ENCODE data around the gene KCNJ14. TPM values are rescaled to one million over a fixed set of nuclear protein-coding genes. Genes with fewer than 3 reads are reported as not detected.

The KCNJ14 gene
- total and polyA plus RNA-seq, 2 of the 8 experiments (the other 6 are each of a cell fraction or from before 2014, with no cell fraction given) = 0.45 to 0.89 TPM

DNA sequence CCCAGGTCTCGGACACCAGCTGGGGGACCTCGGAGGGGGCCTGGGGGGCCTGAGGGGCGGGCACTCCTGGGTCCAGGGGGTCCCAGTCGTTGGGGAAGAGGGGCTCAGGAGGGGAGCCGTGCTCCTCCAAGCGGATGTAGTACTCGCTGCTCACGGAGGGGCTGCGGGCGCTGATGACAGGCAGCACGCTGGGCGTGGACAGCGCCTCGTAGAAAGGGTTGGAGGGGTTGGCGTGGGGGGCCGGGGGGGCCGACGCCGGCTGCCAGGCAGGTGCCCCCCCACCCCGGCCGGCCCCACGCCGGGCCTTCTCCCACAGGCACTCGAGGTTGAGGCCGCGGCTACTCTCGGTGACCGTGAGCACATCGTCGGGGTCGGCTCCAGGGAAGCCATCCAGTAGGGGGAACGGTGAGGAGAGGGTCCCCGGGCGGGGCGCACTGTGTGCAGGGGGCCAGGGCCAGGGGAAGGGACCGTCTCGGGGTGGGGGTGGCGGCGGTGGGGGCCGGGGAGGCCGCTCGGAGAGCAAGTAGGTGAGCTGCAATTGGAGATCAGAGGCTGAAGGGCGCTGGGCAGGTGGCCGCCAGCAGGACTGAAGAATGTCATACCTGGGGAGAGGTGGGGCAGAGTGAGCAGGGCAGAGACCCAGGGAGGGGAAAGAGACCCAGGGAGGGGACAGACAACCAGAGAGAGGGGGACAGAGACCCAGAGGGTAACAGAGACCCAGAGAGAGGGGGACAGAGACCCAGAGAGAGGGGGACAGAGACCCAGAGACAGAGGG, 44.1 kb downstream of the KCNJ14 start:
- H2BK15ac ChIP-seq (ENCODE audit: low read length) = no peak overlapping the region
- WGBS, 2 experiments (ENCODE audit: extremely low coverage in 1 of 2, insufficient coverage in 1 of 2, insufficient read length in 1 of 2, insufficient replicate concordance in 2 of 2, low coverage in 1 of 2, low lambda C conversion rate in 2 of 2, missing lambda C conversion rate in 1 of 2) = no CpG with 5 or more reads among the region's 44 CpGs
- TF ChIP-seq MAFK (IDR thresholded peaks at IDR 0.05; ENCODE audit: low read depth, low read length) (no peak), RNF2 (IDR thresholded peaks at IDR 0.05; ENCODE audit: borderline replicate concordance, low read depth, low read length, missing control alignments, poor library complexity, severe bottlenecking) (no peak), CBX8 (IDR thresholded peaks at IDR 0.05; ENCODE audit: borderline replicate concordance, low read depth, low read length) (no peak), NRF1 (IDR thresholded peaks at IDR 0.05; ENCODE audit: low read depth, low read length) (no peak), RXRA (IDR thresholded peaks at IDR 0.05; ENCODE audit: insufficient read depth, low read depth, low read length) (no peak)
- TF ChIP-seq, protein P1, sequence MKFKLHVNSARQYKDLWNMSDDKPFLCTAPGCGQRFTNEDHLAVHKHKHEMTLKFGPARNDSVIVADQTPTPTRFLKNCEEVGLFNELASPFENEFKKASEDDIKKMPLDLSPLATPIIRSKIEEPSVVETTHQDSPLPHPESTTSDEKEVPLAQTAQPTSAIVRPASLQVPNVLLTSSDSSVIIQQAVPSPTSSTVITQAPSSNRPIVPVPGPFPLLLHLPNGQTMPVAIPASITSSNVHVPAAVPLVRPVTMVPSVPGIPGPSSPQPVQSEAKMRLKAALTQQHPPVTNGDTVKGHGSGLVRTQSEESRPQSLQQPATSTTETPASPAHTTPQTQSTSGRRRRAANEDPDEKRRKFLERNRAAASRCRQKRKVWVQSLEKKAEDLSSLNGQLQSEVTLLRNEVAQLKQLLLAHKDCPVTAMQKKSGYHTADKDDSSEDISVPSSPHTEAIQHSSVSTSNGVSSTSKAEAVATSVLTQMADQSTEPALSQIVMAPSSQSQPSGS (IDR thresholded peaks at IDR 0.05; ENCODE audit: low read length) = no peak
- TF ChIP-seq, protein P2, sequence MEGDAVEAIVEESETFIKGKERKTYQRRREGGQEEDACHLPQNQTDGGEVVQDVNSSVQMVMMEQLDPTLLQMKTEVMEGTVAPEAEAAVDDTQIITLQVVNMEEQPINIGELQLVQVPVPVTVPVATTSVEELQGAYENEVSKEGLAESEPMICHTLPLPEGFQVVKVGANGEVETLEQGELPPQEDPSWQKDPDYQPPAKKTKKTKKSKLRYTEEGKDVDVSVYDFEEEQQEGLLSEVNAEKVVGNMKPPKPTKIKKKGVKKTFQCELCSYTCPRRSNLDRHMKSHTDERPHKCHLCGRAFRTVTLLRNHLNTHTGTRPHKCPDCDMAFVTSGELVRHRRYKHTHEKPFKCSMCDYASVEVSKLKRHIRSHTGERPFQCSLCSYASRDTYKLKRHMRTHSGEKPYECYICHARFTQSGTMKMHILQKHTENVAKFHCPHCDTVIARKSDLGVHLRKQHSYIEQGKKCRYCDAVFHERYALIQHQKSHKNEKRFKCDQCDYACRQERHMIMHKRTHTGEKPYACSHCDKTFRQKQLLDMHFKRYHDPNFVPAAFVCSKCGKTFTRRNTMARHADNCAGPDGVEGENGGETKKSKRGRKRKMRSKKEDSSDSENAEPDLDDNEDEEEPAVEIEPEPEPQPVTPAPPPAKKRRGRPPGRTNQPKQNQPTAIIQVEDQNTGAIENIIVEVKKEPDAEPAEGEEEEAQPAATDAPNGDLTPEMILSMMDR (IDR thresholded peaks at IDR 0.05; ENCODE audit: control extremely low read depth in 1 of 3, insufficient read depth in 1 of 3, low read depth in 1 of 3, low read length in 3 of 3) = no peak

More for the DNA sequence above, 44.1 kb downstream of the KCNJ14 start:
- H4K20me1 ChIP-seq (replicated peaks in 1 of 2; ENCODE audit: control insufficient read depth in 1 of 2, insufficient read depth in 2 of 2, low read length in 2 of 2) = peaks cover 0 to 3% of the 10 kb centered on the region in 2 experiments
- no peak overlapping the region for H3K4me3 ChIP-seq (ENCODE audit: extremely low read depth in 1 of 4, insufficient read depth in 2 of 4, low read depth in 3 of 4, low read length in 4 of 4)
- no peak overlapping the region for H4K91ac ChIP-seq (replicated peaks; ENCODE audit: insufficient read length, low read length)
- no peak overlapping the region for H3K4ac ChIP-seq (replicated peaks; ENCODE audit: insufficient read length, low read depth, low read length)
- H2BK5ac ChIP-seq (ENCODE audit: low read depth, low read length) = no peak overlapping the region
- DNase-seq (ENCODE audit: low read depth in 1 of 2, low spot score in 2 of 2) (no peak), FAIRE-seq (no peak)
- no peak overlapping the region for H2AFZ ChIP-seq (ENCODE audit: low read length)
- H3K18ac ChIP-seq (ENCODE audit: extremely low read depth, low read length) = no peak overlapping the region
- no peak overlapping the region for H2BK120ac ChIP-seq (replicated peaks; ENCODE audit: low read depth, low read length)
- H3K27ac ChIP-seq (ENCODE audit: low read depth, low read length) = no peak overlapping the region
- H3K79me1 ChIP-seq (ENCODE audit: low read depth, low read length) = no peaks in the 10 kb centered on the region
- POLR2A ChIA-PET (ENCODE audit: partially characterized antibody) = interaction anchor here (0.9 to 14.8 kb wide), 3 partner anchors 9 to 107 kb away, joined by 3 to 176 read pairs (median 3); partner anchors contain the start of gene SPACA4
- no peak overlapping the region for H3K14ac ChIP-seq (ENCODE audit: insufficient read length)
- H3K27me3 ChIP-seq (replicated peaks in 1 of 4; ENCODE audit: control insufficient read depth in 3 of 4, extremely low read depth in 1 of 4, insufficient read depth in 3 of 4, low read length in 3 of 4) = no peaks in the 10 kb centered on the region; a peak in 1 of 7 replicates
- no peak overlapping the region for H3K4me2 ChIP-seq (ENCODE audit: insufficient read depth in 1 of 2, low read depth in 2 of 2, low read length in 2 of 2)
- H3K23me2 ChIP-seq (ENCODE audit: low read depth, low read length) = peaks cover 8% of the 10 kb centered on the region; the same call in 1 of the 2 replicates
- H3K56ac ChIP-seq (replicated peaks; ENCODE audit: insufficient read length, low read depth, low read length) = no peak overlapping the region
- no peaks in the 10 kb centered on the region for H3K9me3 ChIP-seq (ENCODE audit: insufficient read depth in 2 of 2, low read depth in 1 of 2, low read length in 1 of 2)
- H4K8ac ChIP-seq (ENCODE audit: extremely low read depth, insufficient read depth, low read length) = no peak overlapping the region
- no peak overlapping the region for H3K23ac ChIP-seq (ENCODE audit: insufficient read length)
- no peak overlapping the region for H2AK5ac ChIP-seq (ENCODE audit: low read depth, low read length)
- no peaks in the 10 kb centered on the region for H3K79me2 ChIP-seq (ENCODE audit: control insufficient read depth in 1 of 2, insufficient read depth in 2 of 2, low read length in 2 of 2)
- no peak overlapping the region for H2BK20ac ChIP-seq (ENCODE audit: low read length)
- no peak overlapping the region for H2BK12ac ChIP-seq (ENCODE audit: low read depth, low read length)
- H3K4me1 ChIP-seq (replicated peaks in 1 of 4; ENCODE audit: control insufficient read depth in 3 of 4, insufficient read depth in 4 of 4, low read length in 3 of 4) = peaks cover 0 to 14% (median 12%) of the 10 kb centered on the region in 4 experiments; a peak in 6 of 7 replicates
- H3K9ac ChIP-seq (replicated peaks in 1 of 4; ENCODE audit: extremely low read depth in 1 of 4, low read depth in 3 of 4, low read length in 3 of 4) = no peak overlapping the region
- no peak overlapping the region for H4K5ac ChIP-seq (ENCODE audit: insufficient read length, low read depth, low read length)
- no peaks in the 10 kb centered on the region; a peak in 1 of 8 replicates for H3K36me3 ChIP-seq (ENCODE audit: control insufficient read depth in 2 of 4, insufficient read depth in 4 of 4, low read length in 3 of 4)
- CTCF ChIA-PET (ENCODE audit: partially characterized antibody) = interaction anchor here (0.8 kb wide), 1 partner anchor 10 kb away, joined by 3 read pairs; no protein-coding TSS in a partner anchor

All from H1 (cell line).